Middle frontal gyrus (tissue), 1 donor: ENCODE results near the gene ISG15.
"Not testable (repeated sequence)": the region's sequence is repeated elsewhere in the genome, so short reads cannot be mapped to it uniquely, and the experiment has no call there.

ENCODE experiments used
- DNase-seq: peaks from one replicate; pipeline ENCODE4 v3.0.0-alpha.2; 2015; ENCODE audit warnings: low spot score; ENCODE audit errors: extremely low spot score

Gene ISG15

DNA sequence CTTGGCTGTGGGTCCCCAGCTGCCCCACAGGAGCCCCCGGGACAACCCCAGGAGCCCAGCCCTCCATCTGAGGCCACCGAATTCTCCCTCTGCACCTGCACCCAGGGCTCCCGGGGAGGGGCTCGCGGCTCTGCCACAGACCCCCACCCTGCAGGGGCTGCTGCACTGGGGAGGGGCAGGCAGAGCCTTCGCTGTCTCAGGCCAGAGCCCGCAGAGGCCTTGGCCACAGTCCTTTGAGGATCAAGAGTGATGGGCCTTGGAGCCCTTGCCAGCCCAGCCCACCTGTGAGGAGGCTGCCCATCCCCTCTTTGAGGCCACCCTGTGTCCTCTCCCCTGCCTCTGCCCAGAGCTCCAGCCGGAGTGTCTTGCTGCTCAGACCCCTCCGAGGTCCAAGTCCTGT is 37.9 kb upstream of the ISG15 start:
- no peak for DNase-seq

GRCh38 chr1:975896-976683 is 37.2 kb upstream of the ISG15 start:
- DNase-seq: no peak

GRCh38 chr1:976791-977190 is 36.5 kb upstream of the ISG15 start:
- not testable (repeated sequence) for DNase-seq

DNA sequence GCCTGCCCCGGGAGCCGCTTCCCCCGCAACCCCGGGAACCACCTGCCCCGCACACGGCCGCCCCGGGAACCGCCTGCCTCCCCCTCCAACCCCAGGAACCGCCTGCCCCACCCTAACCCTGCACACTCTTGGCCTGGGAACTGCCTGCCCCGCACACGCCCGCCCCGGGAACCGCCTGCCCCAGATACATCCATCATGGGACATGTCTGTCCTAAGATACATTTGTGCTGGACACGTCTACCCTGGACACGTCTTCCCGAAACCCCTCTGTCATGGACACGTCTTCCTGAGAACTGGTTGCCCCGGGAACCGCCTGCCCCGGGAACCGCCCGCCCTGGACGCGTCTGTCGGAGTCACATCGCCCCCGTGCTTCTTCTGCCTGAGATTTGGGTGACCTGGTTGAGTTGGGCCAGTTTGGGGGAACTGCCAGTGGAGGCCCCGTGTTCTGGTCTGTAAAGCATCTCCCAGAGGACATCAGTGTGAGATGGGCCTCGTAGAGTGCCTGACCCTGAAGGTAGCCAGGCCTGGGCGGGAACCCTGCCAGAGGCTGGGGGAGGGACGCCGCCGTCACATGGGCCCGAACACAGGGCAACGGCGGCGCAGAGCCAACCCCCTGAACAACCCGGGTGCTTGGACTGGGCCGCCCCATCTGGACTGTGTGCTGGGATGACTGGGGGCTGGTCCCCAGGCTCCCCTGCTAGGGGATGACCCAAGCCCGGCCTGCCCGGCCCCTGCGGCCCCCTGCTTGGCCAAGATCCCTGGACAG is 35.0 kb upstream of the ISG15 start:
- DNase-seq: no peak

- DNase-seq: no peak
Observed at GRCh38 chr1:978835-979743, 34.2 kb upstream of the ISG15 start.

DNA sequence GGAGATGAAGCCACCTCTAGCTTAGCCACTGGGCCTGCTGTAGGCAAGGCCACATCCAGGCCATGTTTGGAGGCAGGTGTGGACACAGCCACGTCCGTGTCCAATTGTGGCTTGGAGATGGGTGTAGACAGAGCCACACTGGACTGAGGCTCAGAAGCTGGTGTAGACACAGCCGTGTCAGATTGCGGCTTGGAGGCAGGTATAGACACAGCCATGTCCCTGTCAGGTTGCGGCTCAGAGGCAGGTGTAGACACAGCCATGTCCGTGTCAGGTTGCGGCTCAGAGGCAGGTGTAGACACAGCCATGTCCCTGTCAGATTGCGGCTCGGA is 33.6 kb upstream of the ISG15 start:
- no peak for DNase-seq

GRCh38 chr1:980137-980571 is 33.1 kb upstream of the ISG15 start:
- no peak for DNase-seq

- DNase-seq: no peak
Observed at GRCh38 chr1:980602-981395, 32.5 kb upstream of the ISG15 start.

DNA sequence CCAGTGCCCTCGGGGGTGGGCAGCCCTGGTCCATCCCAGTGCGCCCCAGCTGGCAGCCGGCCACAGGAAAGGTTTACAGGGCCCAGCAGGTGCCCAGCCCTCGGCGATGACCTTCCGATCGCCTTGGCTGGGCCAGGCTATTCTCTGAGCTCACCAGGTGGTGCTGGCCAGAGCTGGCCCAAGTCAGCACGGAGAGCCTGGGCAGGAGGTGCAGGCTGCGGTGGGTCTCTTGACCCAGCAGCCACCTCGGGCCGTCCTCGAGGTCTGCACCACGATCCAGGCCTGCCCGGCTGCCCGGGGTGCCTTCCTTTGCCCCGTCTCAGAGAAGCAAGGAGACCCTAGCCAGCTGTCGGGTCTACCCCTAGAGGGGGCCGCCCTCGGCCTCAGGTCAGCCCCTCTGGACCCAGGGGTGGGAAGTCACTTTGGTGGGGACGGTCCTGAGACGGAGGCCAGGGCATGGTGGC is 31.8 kb upstream of the ISG15 start:
- DNase-seq: no peak

DNA sequence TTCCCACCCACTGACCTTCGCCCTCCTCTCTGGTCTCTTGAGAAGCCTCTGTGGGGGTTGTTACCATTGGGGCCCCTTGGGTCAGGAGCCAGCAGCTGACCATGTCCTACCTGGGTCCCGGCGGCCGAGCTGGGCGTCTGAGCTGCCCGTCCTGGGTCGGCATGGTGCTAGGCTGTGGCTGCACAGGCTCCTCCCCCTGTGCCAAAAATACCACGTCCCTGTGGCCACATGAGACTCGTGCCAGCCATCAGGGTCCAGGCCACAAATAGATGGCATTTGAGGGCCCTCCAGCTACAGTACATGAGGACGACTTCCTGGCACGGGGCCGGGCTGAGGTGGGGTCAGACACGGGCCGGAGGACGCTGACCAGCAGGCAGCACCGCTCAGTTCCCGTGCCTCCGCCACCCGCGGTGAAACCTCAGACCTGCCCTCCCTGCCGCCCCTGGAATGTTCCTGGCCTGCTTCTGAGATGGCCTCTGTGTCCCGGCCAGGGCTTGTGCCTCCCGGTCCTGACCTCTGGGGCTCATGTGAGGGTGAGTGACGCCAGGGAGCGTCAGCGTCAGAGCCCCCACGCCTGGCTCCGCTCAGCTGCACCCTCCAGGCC is 31.2 kb upstream of the ISG15 start, which contains the start of gene PERM1:
PERM1 (minus strand) TSS at position 139 of the 604 bp plus-strand sequence. CDS start 1,064 bp downstream, outside the sequence.
- no peak for DNase-seq

DNA sequence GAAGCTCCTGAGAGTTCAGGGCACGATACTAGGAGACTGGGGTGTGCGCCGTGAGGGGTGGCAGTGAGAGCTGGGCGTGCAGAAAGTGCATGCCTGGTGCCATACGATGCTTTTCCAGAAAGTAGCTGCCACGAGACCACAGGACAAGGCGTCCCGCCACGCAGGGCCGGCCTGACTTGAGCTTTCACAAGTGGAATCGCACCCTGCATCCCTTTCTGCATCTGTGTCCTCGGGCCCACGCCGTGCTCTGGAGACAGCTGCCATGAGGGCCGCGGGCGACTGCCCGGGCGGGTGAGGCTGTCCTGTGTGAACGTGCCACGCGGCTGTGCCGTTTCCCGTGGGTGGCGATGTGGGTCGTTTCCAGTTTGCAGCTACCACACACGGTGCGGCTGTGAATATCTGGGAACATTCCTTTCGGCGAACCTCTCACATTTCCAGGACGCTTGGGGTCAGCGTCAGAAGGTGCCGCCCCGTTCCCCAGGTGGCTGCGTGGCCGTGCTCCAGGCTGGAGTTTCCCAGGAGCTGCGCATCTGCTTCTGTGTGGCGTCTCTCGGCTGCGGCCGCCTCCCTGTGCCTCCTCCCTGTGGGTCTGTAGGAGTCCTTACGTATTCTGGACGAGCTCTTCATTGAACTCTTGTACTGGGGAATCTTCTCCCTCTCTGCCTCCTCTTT is 30.4 kb upstream of the ISG15 start:
- no peak for DNase-seq

GRCh38 chr1:983798-984475 is 29.4 kb upstream of the ISG15 start:
- DNase-seq: no peak

GRCh38 chr1:984476-984814 is 28.9 kb upstream of the ISG15 start:
- DNase-seq: no peak

- no peak for DNase-seq
Observed at GRCh38 chr1:985126-985525, 28.2 kb upstream of the ISG15 start.

DNA sequence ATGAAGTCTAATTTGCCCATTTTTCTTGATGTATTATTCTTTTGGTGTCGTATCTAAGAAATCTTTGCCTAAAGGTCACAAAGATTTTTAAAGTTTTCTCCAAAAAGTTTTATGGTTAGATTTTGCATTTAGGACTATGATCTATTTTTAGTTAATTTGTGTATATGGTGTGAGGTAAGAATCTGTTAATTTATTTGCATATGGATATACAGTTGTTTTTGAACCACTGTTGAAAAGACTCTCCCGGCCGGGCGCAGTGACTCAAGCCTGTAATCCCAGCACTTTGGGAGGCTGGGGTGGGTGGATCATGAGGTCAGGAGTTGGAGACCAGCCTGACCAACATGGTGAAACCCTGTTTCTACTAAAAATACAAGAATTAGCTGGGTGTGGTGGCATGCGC is 25.2 kb upstream of the ISG15 start:
- DNase-seq: not testable (repeated sequence)

DNA sequence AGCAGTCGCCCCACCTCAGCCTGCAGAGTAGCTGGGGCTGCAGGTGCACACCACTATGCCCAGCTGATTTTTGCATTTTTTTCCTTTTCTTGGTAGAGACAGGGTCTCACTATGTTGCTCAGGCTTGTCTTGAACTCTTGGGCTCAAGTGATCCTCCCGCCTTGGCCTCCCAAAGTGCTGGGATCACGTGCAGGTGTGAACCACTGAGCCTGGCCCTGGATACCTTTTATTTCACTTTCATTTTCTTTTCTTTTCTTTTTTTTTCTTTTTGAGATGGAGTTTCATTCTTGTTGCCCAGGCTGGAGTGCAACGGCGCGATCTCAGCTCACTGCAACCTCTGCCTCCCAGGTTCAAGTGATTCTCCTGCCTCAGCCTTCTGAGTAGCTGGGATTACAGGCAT is 22.0 kb upstream of the ISG15 start:
- not testable (repeated sequence) for DNase-seq

DNA sequence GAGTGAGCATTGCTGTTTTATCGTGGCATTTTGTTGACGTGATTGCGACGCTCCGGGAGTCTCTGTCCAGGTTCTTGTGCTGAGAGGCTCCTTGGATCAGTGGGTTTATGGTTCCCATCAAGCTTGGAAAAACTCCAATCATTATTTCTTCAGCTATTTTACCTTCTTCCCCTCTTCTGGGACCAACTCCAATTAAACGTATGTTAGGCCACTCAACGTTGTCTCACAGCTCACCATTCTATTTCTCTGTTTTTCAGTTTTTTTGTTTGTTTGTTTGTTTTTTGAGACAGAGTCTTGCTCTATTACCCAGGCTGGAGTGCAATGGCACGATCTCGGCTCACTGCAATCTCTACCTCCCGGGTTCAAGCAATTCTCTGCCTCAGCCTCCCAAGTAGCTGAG is 21.4 kb upstream of the ISG15 start:
- DNase-seq: no peak

GRCh38 chr1:992362-992761 is 20.9 kb upstream of the ISG15 start:
- DNase-seq: no peak

GRCh38 chr1:993379-993995 is 19.8 kb upstream of the ISG15 start:
- no peak for DNase-seq
